SK-N-SH treated with all-trans-retinoic acid at 6 μM for 48 hours (cell line): ENCODE results near the gene CTSC.

Experiments used
- ATAC-seq: fragments of 200-7000 bp; cut with Tn5 transposase; 3 replicates; pipeline ENCODE4 v1.9.1; 2020; ENCODE audit warnings: mild to moderate bottlenecking, moderate library complexity
- ARNTL ChIP-seq: fragments of 450-650 bp; formaldehyde crosslinking; IDR thresholded peaks from 2 replicates; pipeline ENCODE4 v1.5.0; 2020; ENCODE audit warnings: low read depth, mild to moderate bottlenecking, moderate library complexity, borderline replicate concordance
- BACH2 ChIP-seq: fragments of 250-450 bp; sonication (Bioruptor Pico); IDR thresholded peaks from 2 replicates; pipeline ENCODE4 v1.9.0; 2021; ENCODE audit warnings: mild to moderate bottlenecking, borderline replicate concordance
- CREB5 ChIP-seq: fragments of 250-450 bp; sonication (Bioruptor Pico); IDR thresholded peaks from 2 replicates; pipeline ENCODE4 v1.5.1; 2020; ENCODE audit warnings: low read depth, mild to moderate bottlenecking, moderate library complexity
- CSDC2 ChIP-seq: fragments of 250-450 bp; sonication (Bioruptor Pico); IDR thresholded peaks from 2 replicates; pipeline ENCODE4 v1.5.0; 2020; ENCODE audit warnings: mild to moderate bottlenecking, moderate library complexity
- CSRNP3 ChIP-seq: fragments of 250-450 bp; sonication (Bioruptor Pico); IDR thresholded peaks from 2 replicates; pipeline ENCODE4 v1.5.1; 2021; ENCODE audit warnings: mild to moderate bottlenecking, moderate library complexity
- ESRRG ChIP-seq: fragments of 250-450 bp; sonication (Bioruptor Pico); IDR thresholded peaks from 2 replicates; pipeline ENCODE4 v1.6.1; 2021; ENCODE audit warnings: mild to moderate bottlenecking
- GLIS3 ChIP-seq: fragments of 250-450 bp; sonication (Bioruptor Pico); IDR thresholded peaks from 2 replicates; pipeline ENCODE4 v1.5.0; 2020; ENCODE audit warnings: mild to moderate bottlenecking, moderate library complexity
- ISL1 ChIP-seq: fragments of 250-450 bp; sonication (Bioruptor Pico); IDR thresholded peaks from 2 replicates; pipeline ENCODE4 v2.1.2; 2022; ENCODE audit warnings: mild to moderate bottlenecking, moderate library complexity
- OSR1 ChIP-seq: fragments of 250-450 bp; sonication (Bioruptor Pico); IDR thresholded peaks from 2 replicates; pipeline ENCODE4 v1.8.0; 2022; ENCODE audit warnings: moderate library complexity, mild to moderate bottlenecking, inconsistent platforms
- PATZ1 ChIP-seq: fragments of 250-450 bp; sonication (Bioruptor Pico); IDR thresholded peaks from 2 replicates; pipeline ENCODE4 v1.8.0; 2020; ENCODE audit warnings: mild to moderate bottlenecking, moderate library complexity, borderline replicate concordance
- PPARA ChIP-seq: fragments of 250-450 bp; sonication (Bioruptor Pico); IDR thresholded peaks from 2 replicates; pipeline ENCODE4 v1.5.0; 2020; ENCODE audit warnings: mild to moderate bottlenecking, borderline replicate concordance
- RARB ChIP-seq: fragments of 250-450 bp; sonication (Bioruptor Pico); IDR thresholded peaks from 2 replicates; pipeline ENCODE4 v1.8.0; 2021; ENCODE audit warnings: mild to moderate bottlenecking, moderate library complexity
- SNAI2 ChIP-seq: fragments of 250-450 bp; sonication (Bioruptor Pico); IDR thresholded peaks from 2 replicates; pipeline ENCODE4 v1.5.0; 2020; ENCODE audit warnings: mild to moderate bottlenecking, moderate library complexity
- TCF4 ChIP-seq: fragments of 250-450 bp; sonication (Bioruptor Pico); IDR thresholded peaks from 2 replicates; pipeline ENCODE4 v1.8.0; 2021; ENCODE audit warnings: mild to moderate bottlenecking, moderate library complexity, borderline replicate concordance
- TOX ChIP-seq: fragments of 250-450 bp; sonication (Bioruptor Pico); IDR thresholded peaks from 2 replicates; pipeline ENCODE4 v1.8.0; 2021; ENCODE audit warnings: mild to moderate bottlenecking, moderate library complexity, borderline replicate concordance
- TSHZ2 ChIP-seq: fragments of 250-450 bp; sonication (Bioruptor Pico); IDR thresholded peaks from 2 replicates; pipeline ENCODE4 v1.5.0; 2020; ENCODE audit warnings: mild to moderate bottlenecking, moderate library complexity
- ZC3H10 ChIP-seq: fragments of 250-450 bp; sonication (Bioruptor Pico); IDR thresholded peaks from 2 replicates; pipeline ENCODE4 v1.5.1; 2021; ENCODE audit warnings: mild to moderate bottlenecking, moderate library complexity
- ZFP3 ChIP-seq: fragments of 250-450 bp; sonication (Bioruptor Pico); IDR thresholded peaks from 2 replicates; pipeline ENCODE4 v1.5.0; 2020; ENCODE audit warnings: mild to moderate bottlenecking, moderate library complexity
- ZFP30 ChIP-seq: fragments of 450-650 bp; formaldehyde crosslinking; IDR thresholded peaks from 2 replicates; pipeline ENCODE4 v1.5.0; 2022; ENCODE audit warnings: mild to moderate bottlenecking, moderate library complexity
- ZNF70 ChIP-seq: fragments of 450-650 bp; formaldehyde crosslinking; IDR thresholded peaks from 2 replicates; pipeline ENCODE4 v1.5.0; 2020; ENCODE audit warnings: mild to moderate bottlenecking, moderate library complexity
- ZNF8 ChIP-seq: fragments of 450-650 bp; formaldehyde crosslinking; IDR thresholded peaks from 2 replicates; pipeline ENCODE4 v1.5.0; 2020; ENCODE audit warnings: mild to moderate bottlenecking, moderate library complexity
- TF ChIP-seq, protein P1 (sequence below): fragments of 250-450 bp; sonication (Bioruptor Pico); IDR thresholded peaks from 2 replicates; pipeline ENCODE4 v1.8.0; 2021; ENCODE audit warnings: low read depth, mild to moderate bottlenecking, moderate library complexity, borderline replicate concordance

Gene CTSC

GRCh38 chr11:88300888-88301487 lies 36.5 kb downstream of the CTSC start:
- TF ChIP-seq, protein P1, sequence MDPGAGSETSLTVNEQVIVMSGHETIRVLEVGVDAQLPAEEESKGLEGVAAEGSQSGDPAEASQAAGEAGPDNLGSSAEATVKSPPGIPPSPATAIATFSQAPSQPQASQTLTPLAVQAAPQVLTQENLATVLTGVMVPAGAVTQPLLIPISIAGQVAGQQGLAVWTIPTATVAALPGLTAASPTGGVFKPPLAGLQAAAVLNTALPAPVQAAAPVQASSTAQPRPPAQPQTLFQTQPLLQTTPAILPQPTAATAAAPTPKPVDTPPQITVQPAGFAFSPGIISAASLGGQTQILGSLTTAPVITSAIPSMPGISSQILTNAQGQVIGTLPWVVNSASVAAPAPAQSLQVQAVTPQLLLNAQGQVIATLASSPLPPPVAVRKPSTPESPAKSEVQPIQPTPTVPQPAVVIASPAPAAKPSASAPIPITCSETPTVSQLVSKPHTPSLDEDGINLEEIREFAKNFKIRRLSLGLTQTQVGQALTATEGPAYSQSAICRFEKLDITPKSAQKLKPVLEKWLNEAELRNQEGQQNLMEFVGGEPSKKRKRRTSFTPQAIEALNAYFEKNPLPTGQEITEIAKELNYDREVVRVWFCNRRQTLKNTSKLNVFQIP (CRISPR knock-in tag), result no peak
- no peak for TF ChIP-seq ZFP3 (CRISPR knock-in tag)
- no peak for TF ChIP-seq ZNF8 (CRISPR knock-in tag)
- TF ChIP-seq CSDC2, result no peak
- no peak for TF ChIP-seq ZC3H10 (CRISPR knock-in tag)
- no peak for TF ChIP-seq RARB (CRISPR knock-in tag)
- TF ChIP-seq CREB5 (CRISPR knock-in tag), result no peak
- no peak for TF ChIP-seq TOX (CRISPR knock-in tag)
- no peak for TF ChIP-seq ARNTL (CRISPR knock-in tag)
- no peak for TF ChIP-seq BACH2 (CRISPR knock-in tag)
- ATAC-seq, result no peak

GRCh38 chr11:88297863-88298262 lies 39.7 kb downstream of the CTSC start:
- TF ChIP-seq PATZ1 (CRISPR knock-in tag) (no peak), TSHZ2 (CRISPR knock-in tag) (no peak), PPARA (no peak), ZNF70 (CRISPR knock-in tag) (no peak), TCF4 (CRISPR knock-in tag) (no peak), ZC3H10 (CRISPR knock-in tag) (no peak), OSR1 (no peak), ZFP30 (CRISPR knock-in tag) (no peak), CSRNP3 (CRISPR knock-in tag) (no peak), GLIS3 (CRISPR knock-in tag) (no peak), TOX (CRISPR knock-in tag) (no peak)
- no peak for ATAC-seq

DNA sequence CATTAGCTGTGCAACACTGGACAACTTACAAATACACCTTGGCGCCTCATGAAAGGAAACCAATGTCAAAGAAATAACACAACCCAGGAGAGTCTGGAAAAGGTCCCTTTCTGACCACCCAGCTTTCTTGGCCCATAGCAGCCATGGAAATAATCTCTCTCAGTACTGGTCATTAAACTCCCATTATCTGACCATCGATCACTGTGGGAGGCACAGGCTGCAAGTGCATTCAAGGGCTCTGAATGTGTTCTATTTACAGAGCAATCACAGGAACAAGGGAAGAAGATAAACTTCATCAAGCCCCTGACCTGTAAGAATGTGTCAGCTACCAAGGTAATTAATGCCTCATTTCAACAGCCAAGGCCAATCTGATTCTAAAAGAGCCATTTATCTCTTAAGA lies 40.1 kb downstream of the CTSC start:
- ATAC-seq, result no peak
- TF ChIP-seq OSR1, result no peak
- TF ChIP-seq CSRNP3 (CRISPR knock-in tag), result no peak
- no peak for TF ChIP-seq GLIS3 (CRISPR knock-in tag)
- TF ChIP-seq TSHZ2 (CRISPR knock-in tag), result no peak
- no peak for TF ChIP-seq ESRRG
- TF ChIP-seq ZC3H10 (CRISPR knock-in tag), result no peak
- no peak for TF ChIP-seq ISL1 (CRISPR knock-in tag)
- TF ChIP-seq CSDC2, result no peak
- TF ChIP-seq PATZ1 (CRISPR knock-in tag), result no peak
- TF ChIP-seq SNAI2 (CRISPR knock-in tag), result no peak
- no peak for TF ChIP-seq PPARA
